ENCODE data around the gene PIN1.

PIN1 gene

DNA sequence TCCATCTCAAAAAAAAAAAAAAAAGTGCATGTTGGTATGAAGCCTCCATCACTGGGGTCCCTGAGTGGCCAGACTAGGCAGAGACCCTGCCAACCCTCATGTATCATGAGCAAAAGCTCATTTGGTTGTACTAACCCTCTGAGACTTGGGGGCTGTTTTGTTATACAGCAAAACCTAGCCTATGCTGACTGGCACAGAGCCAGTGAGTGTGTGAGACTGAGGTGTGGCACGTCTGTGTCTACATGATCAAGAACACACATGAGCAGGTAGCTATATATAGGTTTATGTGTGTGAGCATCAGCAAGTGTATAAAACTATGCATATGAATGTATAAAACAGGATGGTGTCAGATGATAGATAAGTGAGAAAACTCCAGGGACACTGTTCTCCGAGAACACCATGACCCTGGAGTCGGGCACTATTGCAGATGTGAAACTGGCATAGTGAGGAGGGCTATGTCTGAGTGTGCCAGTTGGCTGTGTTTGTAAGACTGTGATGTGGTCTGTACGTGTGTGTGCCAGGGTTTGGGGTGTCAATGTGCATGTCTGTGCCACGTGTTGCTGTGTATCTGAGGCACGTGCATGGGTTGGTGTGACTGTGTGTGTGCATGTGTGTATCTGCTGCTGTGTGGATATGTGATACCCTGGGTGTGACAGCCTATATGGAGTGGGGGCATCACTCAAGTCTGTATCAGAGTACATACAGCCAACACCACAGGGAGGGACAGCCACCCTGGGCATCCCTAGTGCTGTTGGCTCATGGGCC is 56.7 kb downstream of the PIN1 start:
- DNase-seq (ENCODE audit: low spot score), result peak; percentile 8
